AG04449 (cell line): ENCODE results near the gene TRIO.

Experiments used
- CTCF ChIA-PET: fragments of 350-600 bp; formaldehyde crosslinking; extraction: SDS; loops from one replicate; lab custom pipeline; 2021; ENCODE audit warnings: antibody characterized with exemption; lab: Yijun Ruan, JAX
- POLR2A ChIA-PET: fragments of 400-600, 350-600 bp; formaldehyde crosslinking; extraction: SDS; loops from one replicate; lab custom pipeline; 2020; ENCODE audit warnings: antibody characterized with exemption, inconsistent platforms; lab: Yijun Ruan, JAX
- DNase-seq: peaks from one replicate; pipeline ENCODE4 v3.0.0-alpha.2; 2010; ENCODE audit warnings: low read depth, low spot score
- H3K4me3 ChIP-seq: 2 replicates; pipeline ENCODE4 v1.5.1; 2011; ENCODE audit warnings: low read depth, mild to moderate bottlenecking, control low read depth, low read length
- TF ChIP-seq, protein P1 (sequence below): IDR thresholded peaks from one replicate; pipeline ENCODE4 v1.5.1; 2011; ENCODE audit warnings: mild to moderate bottlenecking, moderate library complexity, low read length, control low read depth, inconsistent platforms; ENCODE audit not compliant: insufficient read depth; ENCODE audit errors: missing control alignments

Gene TRIO

DNA sequence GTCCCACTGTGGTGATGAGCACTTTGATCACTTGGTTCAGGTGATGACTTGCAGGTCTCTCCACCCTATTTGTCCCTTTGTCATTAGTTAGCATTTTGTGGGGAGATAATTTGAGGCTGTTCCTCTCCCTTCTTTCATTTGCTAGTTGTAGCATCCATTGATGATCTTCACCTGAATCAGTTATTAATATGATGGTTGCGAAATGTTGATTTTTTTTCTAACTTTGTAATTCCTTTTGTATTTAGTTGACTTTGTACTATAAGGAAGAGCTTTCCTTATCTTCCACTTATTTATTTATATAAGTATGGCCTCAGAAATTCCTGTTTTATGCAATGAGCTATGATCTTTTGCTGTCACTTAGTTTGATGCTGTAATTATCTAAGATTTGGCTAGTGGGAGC lies 12.6 kb downstream of the TRIO start:
- TF ChIP-seq, protein P1, sequence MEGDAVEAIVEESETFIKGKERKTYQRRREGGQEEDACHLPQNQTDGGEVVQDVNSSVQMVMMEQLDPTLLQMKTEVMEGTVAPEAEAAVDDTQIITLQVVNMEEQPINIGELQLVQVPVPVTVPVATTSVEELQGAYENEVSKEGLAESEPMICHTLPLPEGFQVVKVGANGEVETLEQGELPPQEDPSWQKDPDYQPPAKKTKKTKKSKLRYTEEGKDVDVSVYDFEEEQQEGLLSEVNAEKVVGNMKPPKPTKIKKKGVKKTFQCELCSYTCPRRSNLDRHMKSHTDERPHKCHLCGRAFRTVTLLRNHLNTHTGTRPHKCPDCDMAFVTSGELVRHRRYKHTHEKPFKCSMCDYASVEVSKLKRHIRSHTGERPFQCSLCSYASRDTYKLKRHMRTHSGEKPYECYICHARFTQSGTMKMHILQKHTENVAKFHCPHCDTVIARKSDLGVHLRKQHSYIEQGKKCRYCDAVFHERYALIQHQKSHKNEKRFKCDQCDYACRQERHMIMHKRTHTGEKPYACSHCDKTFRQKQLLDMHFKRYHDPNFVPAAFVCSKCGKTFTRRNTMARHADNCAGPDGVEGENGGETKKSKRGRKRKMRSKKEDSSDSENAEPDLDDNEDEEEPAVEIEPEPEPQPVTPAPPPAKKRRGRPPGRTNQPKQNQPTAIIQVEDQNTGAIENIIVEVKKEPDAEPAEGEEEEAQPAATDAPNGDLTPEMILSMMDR = no peak
- CTCF ChIA-PET = interaction anchor here (1.0 to 6.0 kb wide), 8 partner anchors 13 to 179 kb away, joined by 3 to 51 read pairs (median 4); partner anchors contain the start of gene TRIO
- DNase-seq = no peak
- POLR2A ChIA-PET = interaction anchor here (1.2 to 1.9 kb wide), 4 partner anchors 10 to 34 kb away, joined by 3 to 11 read pairs (median 8); no protein-coding TSS in a partner anchor
- H3K4me3 ChIP-seq = no peak overlapping the region

DNA sequence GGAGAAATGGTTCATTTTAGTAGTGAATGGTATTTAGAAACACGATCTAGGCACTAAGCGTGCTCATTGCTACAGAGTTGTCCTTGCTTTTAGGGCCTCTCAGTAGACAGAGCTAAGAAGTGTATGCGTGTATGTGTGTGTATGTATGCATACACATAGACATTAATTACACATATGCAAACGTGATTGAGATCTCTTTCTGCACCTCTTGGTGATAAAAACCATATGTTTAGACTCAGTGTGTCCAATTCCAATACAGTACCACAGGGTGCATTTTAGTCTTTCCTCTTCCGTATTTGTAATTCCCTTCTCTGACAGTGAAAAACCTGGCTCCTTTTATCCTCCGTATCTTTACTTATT lies 13.1 kb downstream of the TRIO start:
- TF ChIP-seq, protein P1 = no peak
- POLR2A ChIA-PET = interaction anchor here (0.8 to 1.9 kb wide), 10 partner anchors 11 to 52 kb away, joined by 3 to 11 read pairs (median 7); partner anchors contain the start of gene TRIO
- CTCF ChIA-PET = interaction anchor here (1.0 to 6.0 kb wide), 7 partner anchors 13 to 179 kb away, joined by 3 to 51 read pairs (median 4); partner anchors contain the start of gene TRIO
- peak overlapping the region; percentile 24 for H3K4me3 ChIP-seq
- no peak for DNase-seq

DNA sequence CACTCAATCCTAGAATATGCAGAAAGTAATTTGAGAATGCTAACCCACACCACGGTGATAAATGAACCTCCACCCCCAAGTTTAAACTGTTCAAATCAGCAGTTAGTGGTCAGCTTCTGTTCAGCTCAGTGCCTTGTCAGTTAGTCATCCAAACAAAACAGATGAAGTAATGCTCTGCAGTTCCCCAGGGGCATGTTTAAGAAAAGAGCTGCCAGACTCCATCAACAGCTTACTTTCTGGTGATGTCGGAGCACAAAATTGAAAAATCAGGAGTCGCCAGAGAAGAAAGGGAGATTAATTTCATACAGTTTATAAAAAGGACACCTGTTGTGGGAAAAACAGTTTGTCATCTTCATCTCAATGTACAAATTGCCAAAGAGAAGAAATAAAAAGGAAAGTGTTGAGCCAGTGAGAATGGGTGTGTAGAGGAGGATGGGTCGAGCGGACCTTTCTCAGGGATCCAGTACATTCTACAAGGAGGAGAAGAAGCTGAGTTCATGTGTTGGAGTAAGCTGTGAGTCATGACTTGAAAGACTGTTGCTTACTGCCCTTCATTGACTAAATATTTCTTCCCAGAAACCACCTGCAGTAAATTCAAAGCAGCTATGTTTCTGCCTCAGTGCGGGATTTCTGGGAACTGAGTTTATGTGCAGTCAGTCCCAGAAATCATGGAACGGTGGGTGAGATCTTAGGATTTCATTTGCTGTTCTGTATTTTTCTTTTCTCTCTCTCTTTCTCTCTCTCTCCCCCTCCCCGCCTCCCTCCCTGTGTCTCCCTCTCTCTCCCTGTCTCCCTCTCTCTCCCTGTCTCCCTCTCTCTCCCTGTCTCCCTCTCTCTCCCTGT lies 13.7 kb downstream of the TRIO start:
- peak; percentile 96 for DNase-seq
- TF ChIP-seq, protein P1 = no peak
- peak overlapping the region; percentile 44 for H3K4me3 ChIP-seq
- POLR2A ChIA-PET = interaction anchor here (0.6 to 1.9 kb wide), 14 partner anchors 8 to 92 kb away, joined by 3 to 11 read pairs (median 6); partner anchors contain the start of gene TRIO
- CTCF ChIA-PET = interaction anchor here (0.8 to 6.0 kb wide), 6 partner anchors 18 to 180 kb away, joined by 3 to 51 read pairs (median 4); no protein-coding TSS in a partner anchor

DNA sequence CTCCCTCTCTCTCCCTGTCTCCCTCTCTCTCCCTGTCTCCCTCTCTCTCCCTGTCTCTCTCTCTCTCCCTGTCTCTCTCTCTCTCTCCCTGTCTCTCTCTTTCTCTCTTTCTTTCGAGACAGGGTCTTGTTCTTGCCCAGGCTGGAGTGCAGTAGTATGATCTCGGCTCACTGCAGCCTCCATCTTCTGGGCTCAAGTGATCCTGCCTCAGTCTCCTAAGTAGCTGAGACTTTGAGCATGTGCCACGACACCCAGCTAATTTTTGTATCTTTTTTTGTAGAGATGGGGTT lies 14.3 kb downstream of the TRIO start:
- ChIA-PET CTCF (interaction anchor here (0.8 to 6.0 kb wide), 3 partner anchors 48 to 167 kb away, joined by 3 to 51 read pairs (median 5); no protein-coding TSS in a partner anchor), POLR2A (interaction anchor here (0.8 to 1.9 kb wide), 5 partner anchors 10 to 92 kb away, joined by 3 to 11 read pairs (median 9); no protein-coding TSS in a partner anchor)
- no peak for DNase-seq
- peak overlapping the region; percentile 44 for H3K4me3 ChIP-seq
- TF ChIP-seq, protein P1 = no peak

DNA sequence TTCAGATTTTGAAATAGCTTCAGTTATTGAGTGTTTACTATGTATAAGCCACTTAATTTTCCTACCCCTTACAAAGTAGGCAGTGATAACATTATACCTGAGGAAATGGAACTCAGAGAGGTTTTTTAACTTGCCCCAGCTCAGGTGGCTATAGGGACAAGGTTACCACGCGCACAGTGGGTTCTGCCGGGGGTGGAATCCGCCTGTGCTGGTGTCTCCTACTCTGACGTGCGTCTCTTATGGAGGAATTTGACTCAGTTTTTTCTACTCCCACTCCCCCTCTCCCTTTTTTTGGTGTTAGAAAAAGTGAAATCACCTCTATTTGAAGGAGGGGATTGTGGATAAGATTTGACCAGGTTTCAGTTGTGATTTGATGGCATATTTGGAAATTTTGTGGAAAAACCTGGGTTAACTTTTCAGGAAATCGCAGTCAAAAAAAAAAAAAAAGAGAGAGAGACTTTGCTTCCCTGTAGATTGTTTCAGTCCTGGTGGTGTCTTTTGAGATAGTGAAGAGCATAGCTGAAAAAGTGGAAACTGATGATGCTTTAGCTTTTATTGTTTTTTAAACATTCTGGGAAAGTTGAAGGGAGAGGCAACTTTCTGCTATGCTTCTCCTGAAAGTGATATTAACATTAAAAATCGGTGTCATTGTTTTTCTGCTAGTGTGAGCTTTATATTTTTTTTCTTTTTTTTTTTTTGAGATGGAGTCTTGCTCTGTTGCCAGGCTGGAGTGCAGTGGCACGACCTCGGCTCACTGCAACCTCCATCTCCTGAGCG lies 15.9 kb downstream of the TRIO start:
- H3K4me3 ChIP-seq = no peak overlapping the region
- TF ChIP-seq, protein P1 = no peak
- ChIA-PET POLR2A (interaction anchor here (0.7 kb wide), 1 partner anchor 111 kb away, joined by 3 read pairs; no protein-coding TSS in a partner anchor), CTCF (interaction anchor here (1.1 to 1.7 kb wide), 2 partner anchors 113 to 170 kb away, joined by 3 to 6 read pairs; no protein-coding TSS in a partner anchor)
- DNase-seq = no peak
